Liver (tissue), 3 donors: ENCODE measurements around the gene CEP350.

ENCODE experiments used
- CTCF ChIP-seq: fragments of 150-350 bp; IDR thresholded peaks from 2 replicates; pipeline ENCODE4 v1.5.1; 2017; ENCODE audit warnings: improper control_type of control experiment, low read depth, low read length; ENCODE audit not compliant: missing input control
- MAX ChIP-seq: IDR thresholded peaks from 2 replicates; pipeline ENCODE4 v1.6.1; 2016; ENCODE audit warnings: antibody characterized with exemption
- TAF1 ChIP-seq: conservative IDR thresholded peaks from 2 replicates; pipeline ENCODE4 v1.6.1; 2016; ENCODE audit warnings: antibody characterized with exemption, mild to moderate bottlenecking
- donor health status: healthy.
- donor health status: healthy.

DNA sequence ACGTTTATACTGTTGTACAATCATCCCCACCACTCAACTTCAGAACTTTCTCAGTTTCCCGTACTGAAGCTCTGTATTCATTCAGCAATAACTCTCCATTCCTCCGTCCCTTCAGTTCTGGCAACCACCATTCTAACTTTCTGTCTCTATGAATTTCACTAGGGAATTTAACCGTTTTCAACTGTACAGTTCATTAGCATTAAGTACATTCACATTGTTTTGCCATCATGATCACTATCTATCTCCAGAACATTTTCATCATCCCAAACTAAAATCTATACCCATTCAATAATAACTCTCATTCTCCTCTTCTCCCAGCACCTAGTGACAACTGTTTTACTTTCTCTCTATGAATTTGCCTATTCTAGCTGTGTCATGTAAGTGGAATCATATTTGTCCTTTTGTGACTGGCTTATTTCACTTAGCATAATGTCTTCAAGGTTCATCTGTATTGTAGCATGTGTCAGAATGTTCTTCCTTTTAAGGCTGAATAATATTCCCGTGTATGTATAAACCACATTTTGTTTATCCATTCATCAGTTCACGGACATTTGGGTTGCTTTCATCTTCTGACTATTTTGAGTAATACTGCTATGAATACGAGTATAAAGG is 75.0 kb downstream of the CEP350 start:
- TF ChIP-seq CTCF = no peak
- TF ChIP-seq TAF1 = no peak
- TF ChIP-seq MAX = no peak
